Nephron (organoid): ENCODE results near the gene MEAF6.
"Not testable (repeated sequence)": the region's sequence is repeated elsewhere in the genome, so short reads cannot be mapped to it uniquely, and the experiment has no call there.

Experiments used
- H3K27ac Mint-ChIP-seq, 3 experiments: 2 replicates each; pipeline ENCODE4 v1.8.0; 2020; ENCODE audit warnings: mixed read lengths in 3 of 3, mild to moderate bottlenecking in 2 of 3, moderate library complexity in 1 of 3
- H3K27me3 Mint-ChIP-seq: 2 replicates; pipeline ENCODE4 v1.8.0; 2021; ENCODE audit warnings: low read depth, mild to moderate bottlenecking, moderate library complexity, mixed read lengths
- H3K36me3 Mint-ChIP-seq: 2 replicates; pipeline ENCODE4 v1.8.0; 2020; ENCODE audit warnings: low read depth, mixed read lengths
- H3K4me1 Mint-ChIP-seq: 2 replicates; pipeline ENCODE4 v1.8.0; 2020; ENCODE audit warnings: mixed read lengths
- H3K4me3 Mint-ChIP-seq, 3 experiments: 2 replicates each; pipeline ENCODE4 v1.8.0; 2020; ENCODE audit warnings: mild to moderate bottlenecking in 3 of 3, mixed read lengths in 3 of 3, moderate library complexity in 2 of 3
- H3K9me3 Mint-ChIP-seq: 2 replicates; pipeline ENCODE4 v1.8.0; 2020; ENCODE audit warnings: mixed read lengths
- TF ChIP-seq, protein P1 (sequence below), 3 experiments: fragments of 200-600 bp; sonication (generic); IDR thresholded peaks; one replicate each; pipeline ENCODE4 v1.5.0; 2021; ENCODE audit warnings: antibody characterized with exemption in 3 of 3; ENCODE audit not compliant: unreplicated experiment in 3 of 3

The MEAF6 gene

DNA sequence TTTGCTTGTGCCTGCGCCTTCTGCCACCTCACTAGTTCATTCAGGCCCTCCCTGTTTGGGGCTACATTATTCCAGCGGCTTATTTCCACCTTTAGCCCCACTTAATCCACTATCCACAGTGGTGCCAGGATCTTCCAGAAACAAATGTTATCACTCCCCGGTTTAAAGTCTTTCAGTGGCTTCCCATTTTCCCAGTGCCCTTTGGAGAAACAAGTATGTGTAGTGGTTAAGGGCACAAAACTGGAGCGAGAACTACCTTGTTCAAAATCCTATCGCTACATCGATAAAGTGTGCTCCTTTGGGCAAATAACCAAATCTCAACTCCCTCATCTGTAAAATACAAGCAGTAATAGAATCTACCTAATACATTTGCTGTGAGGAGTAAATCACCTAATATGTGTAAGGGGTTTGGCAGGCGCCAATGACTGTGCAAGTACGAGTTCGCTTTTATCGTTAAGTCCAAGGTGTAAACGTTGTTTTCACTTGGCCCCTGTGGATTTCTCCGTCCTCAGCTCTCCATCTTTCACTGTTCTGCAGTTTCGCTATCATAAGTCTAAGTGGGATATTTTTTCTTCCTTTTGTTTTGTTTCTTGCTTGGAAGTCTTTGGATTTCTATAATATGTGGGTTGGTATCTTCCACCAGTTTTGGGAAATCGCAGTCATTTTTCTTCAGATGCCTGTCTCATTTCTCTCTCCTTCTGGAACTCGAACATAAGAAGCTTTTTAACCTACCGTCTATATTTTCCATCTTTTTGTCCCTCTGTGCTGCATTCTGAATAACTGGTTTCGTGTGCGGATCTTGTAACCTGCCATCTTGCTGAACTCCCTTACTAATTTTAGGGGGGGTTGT, 844 bp upstream of the MEAF6 start:
- TF ChIP-seq, protein P1, sequence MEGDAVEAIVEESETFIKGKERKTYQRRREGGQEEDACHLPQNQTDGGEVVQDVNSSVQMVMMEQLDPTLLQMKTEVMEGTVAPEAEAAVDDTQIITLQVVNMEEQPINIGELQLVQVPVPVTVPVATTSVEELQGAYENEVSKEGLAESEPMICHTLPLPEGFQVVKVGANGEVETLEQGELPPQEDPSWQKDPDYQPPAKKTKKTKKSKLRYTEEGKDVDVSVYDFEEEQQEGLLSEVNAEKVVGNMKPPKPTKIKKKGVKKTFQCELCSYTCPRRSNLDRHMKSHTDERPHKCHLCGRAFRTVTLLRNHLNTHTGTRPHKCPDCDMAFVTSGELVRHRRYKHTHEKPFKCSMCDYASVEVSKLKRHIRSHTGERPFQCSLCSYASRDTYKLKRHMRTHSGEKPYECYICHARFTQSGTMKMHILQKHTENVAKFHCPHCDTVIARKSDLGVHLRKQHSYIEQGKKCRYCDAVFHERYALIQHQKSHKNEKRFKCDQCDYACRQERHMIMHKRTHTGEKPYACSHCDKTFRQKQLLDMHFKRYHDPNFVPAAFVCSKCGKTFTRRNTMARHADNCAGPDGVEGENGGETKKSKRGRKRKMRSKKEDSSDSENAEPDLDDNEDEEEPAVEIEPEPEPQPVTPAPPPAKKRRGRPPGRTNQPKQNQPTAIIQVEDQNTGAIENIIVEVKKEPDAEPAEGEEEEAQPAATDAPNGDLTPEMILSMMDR (IDR thresholded peaks at IDR 0.05; ENCODE audit: unreplicated experiment in 3 of 3), result no peak
- Mint-ChIP-seq H3K27ac (peak overlapping the region; percentile 87 to 97 (median 97)), H3K4me3 (peak overlapping the region; percentile 94 to 99 (median 96)), H3K4me1 (peaks cover 17% of the 10 kb centered on the region), H3K9me3 (no peaks in the 10 kb centered on the region), H3K36me3 (peaks cover 15% of the 10 kb centered on the region), H3K27me3 (peaks cover 16% of the 10 kb centered on the region)

DNA sequence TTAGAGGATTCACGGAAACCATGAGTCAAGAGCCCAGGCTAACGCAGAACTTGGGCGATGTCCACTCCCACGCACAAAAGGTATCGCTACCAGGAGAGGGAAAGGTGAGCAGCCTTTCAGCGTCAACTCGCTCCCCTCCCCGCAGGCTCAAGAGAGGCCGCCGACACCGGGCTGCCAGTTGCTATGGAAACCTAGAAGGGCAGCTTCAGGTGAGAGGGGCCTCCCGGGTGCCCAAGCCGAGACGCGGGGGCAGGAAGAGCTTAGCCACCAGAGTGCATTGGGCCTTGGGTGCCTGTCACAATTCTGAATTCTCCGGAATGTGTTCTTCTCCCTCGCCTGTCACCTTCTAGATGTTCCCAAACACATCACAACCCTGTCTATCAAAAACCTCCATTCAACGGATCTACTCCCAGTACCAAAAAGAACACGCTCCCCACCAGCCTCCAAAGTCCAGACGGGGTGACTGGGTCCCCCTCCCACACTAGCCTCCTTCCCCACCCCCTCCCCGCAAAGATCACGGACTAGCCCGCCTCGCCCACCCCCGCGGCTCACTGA, 694 bp downstream of the MEAF6 start:
- Mint-ChIP-seq H3K9me3 (no peaks in the 10 kb centered on the region), H3K27me3 (peaks cover 10% of the 10 kb centered on the region), H3K4me1 (peaks cover 17% of the 10 kb centered on the region), H3K36me3 (peaks cover 22% of the 10 kb centered on the region), H3K4me3 (peak overlapping the region; percentile 99 to 100 (median 99)), H3K27ac (peak overlapping the region; percentile 79 to 98 (median 97))
- TF ChIP-seq, protein P1 (IDR thresholded peaks at IDR 0.05; ENCODE audit: unreplicated experiment in 3 of 3), result no peak

DNA sequence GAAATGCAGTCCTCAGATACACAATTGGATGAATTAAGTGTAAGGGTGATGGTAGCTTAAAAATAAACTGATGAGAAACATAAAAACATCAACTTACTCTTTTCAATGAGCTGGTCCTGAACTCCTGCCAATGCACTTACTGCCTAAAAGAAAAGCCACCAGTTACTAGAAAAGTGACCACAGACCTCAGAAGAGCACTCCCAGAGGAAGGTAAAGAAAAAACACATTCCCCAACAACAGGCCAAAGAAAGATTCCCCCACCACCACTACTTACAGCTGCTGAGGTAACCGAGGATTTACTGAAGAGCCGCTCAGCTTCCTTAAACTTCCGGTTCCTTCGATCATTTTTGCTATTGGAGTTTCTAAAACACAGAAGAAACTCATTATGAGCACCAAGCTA, 5.4 kb downstream of the MEAF6 start:
- H3K27me3 Mint-ChIP-seq, result no peaks in the 10 kb centered on the region
- H3K9me3 Mint-ChIP-seq, result no peaks in the 10 kb centered on the region
- H3K4me1 Mint-ChIP-seq, result peaks cover 5% of the 10 kb centered on the region
- H3K27ac Mint-ChIP-seq, result no peak overlapping the region
- peaks cover 52% of the 10 kb centered on the region for H3K36me3 Mint-ChIP-seq
- H3K4me3 Mint-ChIP-seq, result no peak overlapping the region
- TF ChIP-seq, protein P1 (IDR thresholded peaks at IDR 0.05; ENCODE audit: unreplicated experiment in 3 of 3), result peak in 2 of 3 experiments; percentile 23 to 25

DNA sequence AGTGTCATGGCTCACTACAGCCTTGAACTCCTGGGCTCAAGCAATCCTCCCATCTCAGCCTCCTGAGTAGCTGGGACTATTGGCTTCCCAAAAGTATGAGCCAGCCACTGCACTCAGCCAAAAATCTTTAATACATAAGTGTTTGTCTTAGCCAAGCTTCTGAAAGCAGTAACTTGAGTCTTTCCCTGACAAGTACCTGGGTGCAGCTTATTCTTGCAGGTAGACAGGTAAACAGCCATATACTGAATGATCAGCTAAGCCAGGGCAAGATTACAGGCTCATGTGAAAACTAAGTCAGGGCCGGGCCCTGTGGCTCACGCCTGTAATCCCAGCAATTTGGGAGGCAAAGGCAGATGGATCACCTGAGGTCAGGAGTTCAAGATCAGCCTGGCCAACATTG, 7.8 kb downstream of the MEAF6 start:
- no peak overlapping the region for H3K4me3 Mint-ChIP-seq
- TF ChIP-seq, protein P1 (IDR thresholded peaks at IDR 0.05; ENCODE audit: unreplicated experiment in 3 of 3), result no peak
- H3K27ac Mint-ChIP-seq, result no peak overlapping the region
- H3K4me1 Mint-ChIP-seq, result no peaks in the 10 kb centered on the region
- H3K36me3 Mint-ChIP-seq, result peaks cover 58% of the 10 kb centered on the region
- no peaks in the 10 kb centered on the region for H3K27me3 Mint-ChIP-seq
- no peaks in the 10 kb centered on the region for H3K9me3 Mint-ChIP-seq

DNA sequence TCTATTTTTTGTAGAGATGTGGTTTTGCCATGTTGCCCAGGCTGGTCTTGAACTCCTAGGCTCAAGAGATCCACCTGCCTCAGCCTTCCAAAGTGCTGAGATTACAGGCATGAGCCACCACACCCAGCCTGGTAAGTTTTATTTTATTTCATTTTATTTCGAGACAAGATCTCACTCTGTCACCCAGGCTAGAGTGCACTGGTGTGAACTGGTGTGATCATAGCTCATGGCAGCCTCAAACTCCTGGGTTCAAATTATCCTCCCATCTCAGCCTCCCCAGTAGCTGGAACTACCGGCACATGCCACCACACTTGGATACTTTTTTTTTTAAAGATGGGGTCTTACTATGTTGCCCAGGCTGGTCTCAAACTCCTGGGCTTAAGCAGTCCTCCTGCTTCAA, 11.8 kb downstream of the MEAF6 start:
- H3K4me1 Mint-ChIP-seq, H3K27me3 Mint-ChIP-seq, H3K4me3 Mint-ChIP-seq, H3K9me3 Mint-ChIP-seq, H3K27ac Mint-ChIP-seq: not testable (repeated sequence)
- peaks cover 61% of the 10 kb centered on the region for H3K36me3 Mint-ChIP-seq

DNA sequence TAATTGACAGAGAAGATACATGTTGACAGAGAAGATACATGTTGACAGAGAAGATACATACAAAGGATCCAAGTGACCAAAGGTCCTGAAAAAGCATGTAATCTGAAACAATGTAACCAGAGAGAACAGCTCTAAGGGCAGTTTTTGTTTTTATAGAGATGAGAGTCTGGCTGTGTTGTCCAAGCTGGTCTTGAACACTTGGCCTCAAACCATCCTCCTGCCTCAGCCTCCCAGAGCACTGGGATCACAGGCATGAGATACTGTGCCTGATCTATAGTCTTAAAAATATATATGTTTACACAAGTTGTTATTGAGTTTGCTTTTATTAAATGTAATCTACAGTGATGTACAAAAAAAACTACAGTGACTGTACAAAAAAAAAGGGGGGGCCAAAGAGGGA, 12.5 kb downstream of the MEAF6 start:
- Mint-ChIP-seq H3K4me3 (no peak overlapping the region), H3K4me1 (peaks cover 4% of the 10 kb centered on the region), H3K36me3 (peaks cover 54% of the 10 kb centered on the region), H3K27ac (no peak overlapping the region), H3K27me3 (no peaks in the 10 kb centered on the region), H3K9me3 (no peaks in the 10 kb centered on the region)
- TF ChIP-seq, protein P1 (IDR thresholded peaks at IDR 0.05; ENCODE audit: unreplicated experiment in 3 of 3), result no peak
